Embryonic facial prominence (tissue), 1 donor: ENCODE measurements around the gene THEM4.
A peak's percentile ranks its signal among the peaks of the same experiment; 100 is the strongest.
"Not testable (repeated sequence)": the region's sequence is repeated elsewhere in the genome, so short reads cannot be mapped to it uniquely, and the experiment has no call there.

Source experiments
- DNase-seq: peaks from one replicate; pipeline ENCODE4 v3.0.0-alpha.2; 2016; ENCODE audit errors: extremely low spot score

THEM4 gene

DNA sequence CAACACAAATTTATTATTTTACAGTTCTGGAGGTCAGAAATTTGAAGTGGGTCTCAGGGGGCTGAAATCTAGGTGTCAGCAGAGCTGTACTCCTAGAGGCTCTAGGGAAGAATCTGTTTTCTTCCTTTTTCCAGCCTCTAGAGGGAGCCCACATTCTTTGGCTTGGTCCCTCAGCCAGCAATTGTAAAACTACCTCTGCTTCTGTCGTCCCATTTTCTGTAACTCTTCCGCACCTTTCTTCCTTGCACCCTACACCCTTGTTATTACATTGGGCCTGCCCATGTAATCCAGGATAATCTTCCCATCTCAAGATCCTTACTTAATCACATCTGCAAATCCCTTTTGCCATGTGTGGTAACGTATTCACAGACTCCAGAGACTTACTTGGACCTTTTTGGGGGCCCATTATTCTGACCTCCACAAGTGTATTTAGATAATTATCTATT is 24.8 kb upstream of the THEM4 start:
- peak; percentile 39 for DNase-seq

DNA sequence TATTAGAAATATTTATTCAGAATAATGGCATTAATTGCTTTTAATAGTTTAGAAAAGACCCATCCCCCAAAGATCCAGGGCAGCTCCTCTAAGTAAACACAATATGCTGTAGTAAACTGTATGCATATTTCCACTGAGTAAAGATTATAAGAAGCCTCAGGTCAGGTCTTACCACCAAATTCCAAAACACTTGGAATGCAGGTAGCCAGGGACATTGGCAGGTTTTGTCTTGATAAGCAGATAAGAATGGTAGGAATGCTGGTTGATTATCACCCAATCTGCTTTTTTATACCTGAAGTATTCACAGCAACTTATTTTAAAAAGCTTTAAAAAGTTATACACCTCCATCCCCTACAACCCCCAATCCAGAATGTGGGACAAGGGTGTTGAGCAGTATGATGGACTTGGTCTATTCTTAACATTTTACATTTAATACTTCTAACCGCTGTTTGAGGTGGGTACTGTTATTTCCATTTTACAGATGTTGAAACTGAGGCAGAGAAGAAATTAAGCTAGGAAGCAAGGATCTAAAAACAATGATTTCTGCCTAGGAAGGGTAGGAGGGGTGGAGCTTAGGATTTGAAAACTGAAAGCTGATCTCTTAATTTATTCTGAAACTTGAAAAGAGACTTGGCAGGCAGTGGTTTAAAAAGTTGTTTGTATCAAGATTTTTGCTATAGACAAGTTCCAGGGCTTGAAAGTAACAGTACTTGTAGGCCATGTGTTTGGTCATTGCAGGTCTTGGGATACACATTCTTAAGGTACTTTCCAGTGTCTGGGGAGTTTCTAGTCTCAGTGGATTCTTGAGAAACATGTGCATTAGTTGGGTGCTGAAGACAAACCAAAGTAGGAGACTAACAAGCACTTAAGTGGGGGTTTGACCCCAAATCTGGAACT is 15.6 kb upstream of the THEM4 start:
- no peak for DNase-seq

DNA sequence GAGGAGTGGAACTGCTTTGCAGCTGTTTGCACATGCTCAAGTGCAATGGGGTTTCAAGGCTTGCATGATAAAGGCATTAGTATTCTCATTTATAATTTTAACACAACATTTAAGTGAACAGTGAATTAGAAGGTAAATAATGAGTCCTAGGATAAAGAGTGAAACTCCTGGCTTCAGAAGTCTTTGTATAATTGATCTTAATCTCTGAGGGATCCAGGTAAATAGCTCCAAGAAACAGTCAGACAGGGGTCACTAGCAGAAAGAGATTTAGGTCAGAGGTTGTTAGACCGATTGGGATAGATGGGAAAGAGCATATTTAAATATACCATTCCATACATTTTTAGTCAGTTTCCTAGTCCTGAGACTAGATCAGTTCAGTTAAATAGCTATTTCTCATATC is 14.1 kb upstream of the THEM4 start:
- no peak for DNase-seq

DNA sequence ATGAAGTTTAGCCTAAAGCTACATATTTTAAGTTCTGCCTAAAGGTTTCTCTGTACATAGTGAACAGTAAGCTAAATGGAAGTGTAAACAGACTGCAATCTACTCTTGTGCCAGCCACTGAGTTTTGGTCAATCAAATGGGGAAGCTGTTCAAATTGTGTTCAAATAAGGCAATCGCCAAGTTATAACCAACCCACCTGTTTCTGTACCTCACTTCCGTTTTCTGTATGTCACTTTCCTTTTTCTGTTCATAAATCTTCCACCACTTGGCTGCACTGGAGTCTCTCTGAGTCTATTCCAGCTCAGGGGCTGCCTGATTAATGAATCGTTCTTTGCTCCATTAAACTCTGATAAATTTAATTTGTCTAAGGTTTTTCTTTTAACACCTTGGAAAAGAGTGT is 10.8 kb upstream of the THEM4 start:
- DNase-seq: no peak

DNA sequence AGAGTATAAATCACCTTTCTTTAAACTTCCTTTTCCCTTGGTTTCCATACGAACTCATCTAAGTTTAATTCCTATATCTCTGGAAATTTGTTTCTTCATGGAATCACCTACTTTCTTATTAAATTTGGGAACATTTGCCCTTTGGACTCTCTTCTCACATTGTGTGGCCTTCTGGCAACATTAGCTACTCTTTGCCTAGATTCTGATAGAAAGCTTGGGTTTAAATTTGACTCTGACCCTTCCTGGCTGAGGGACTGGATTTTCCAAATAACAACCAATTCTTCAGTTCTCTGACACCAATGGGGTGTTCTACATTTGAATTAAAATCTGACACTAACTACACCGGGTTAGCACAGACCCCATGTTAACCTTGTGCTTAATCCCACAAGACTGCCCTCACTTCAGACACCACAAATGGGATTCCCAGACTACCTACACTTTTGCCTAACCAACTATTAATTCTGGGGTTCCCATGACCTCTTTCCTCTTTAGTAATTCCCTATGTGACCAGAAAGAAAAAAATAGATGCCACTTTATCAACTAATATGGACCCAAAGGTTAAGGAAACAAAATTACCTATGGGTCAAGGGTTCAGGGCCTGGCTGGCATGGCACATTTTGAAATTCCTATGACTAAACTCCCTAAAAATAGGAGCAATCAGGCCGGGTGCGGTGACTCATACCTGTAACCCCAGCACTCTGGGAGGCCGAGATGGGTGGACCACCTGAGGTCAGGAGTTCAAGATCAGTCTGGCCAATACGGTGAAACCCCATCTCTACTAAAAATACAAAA is 9.7 kb upstream of the THEM4 start:
- DNase-seq: no peak

DNA sequence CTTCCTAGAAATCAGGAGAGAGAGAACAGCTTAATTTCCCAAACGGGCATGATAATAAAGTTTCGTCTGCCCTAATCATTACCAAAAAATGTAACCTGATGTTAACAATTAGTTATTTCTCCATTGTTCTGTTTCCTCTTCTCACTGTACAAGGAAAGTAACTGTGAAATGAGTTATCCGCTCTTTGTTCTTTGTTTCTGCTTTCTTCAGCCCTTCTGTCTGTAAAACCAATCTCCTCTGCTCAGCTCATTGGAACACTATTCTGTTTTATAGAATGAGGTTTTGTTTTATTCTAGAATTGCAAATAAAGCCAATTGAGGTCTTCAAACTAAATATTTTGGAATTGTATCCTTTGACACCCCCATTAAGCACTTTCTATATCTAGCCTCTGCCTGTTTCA is 8.8 kb upstream of the THEM4 start:
- DNase-seq: no peak

DNA sequence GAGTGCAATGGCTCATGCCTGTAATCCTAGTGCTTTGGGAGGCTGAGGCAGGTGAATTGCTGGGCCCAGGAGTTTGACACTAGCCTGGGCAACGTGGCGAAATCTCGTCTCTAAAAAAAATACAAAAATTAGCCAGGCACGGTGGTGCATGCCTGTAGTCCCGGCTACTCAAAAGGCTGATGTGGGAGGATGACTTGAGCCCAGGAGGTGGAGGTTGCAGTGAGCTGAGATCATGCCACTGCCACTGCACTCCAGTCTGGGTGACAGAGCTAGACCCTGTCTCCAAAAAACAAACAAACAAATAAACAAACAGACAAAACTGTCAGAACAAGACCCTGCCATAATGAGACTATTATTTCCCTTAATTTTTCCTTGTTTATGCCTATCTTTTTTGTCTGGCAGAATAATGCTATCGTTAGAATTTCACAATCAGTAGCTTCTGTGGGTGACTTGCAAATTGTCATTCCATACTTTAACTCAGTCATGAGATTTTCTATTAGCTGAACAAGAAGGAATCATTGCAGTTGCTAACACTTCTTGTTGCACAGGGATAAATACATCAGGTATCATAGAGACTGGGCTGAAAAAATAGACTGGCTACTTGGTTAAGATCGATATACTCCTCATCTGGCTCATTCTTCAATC is 7.5 kb upstream of the THEM4 start:
- DNase-seq: no peak

DNA sequence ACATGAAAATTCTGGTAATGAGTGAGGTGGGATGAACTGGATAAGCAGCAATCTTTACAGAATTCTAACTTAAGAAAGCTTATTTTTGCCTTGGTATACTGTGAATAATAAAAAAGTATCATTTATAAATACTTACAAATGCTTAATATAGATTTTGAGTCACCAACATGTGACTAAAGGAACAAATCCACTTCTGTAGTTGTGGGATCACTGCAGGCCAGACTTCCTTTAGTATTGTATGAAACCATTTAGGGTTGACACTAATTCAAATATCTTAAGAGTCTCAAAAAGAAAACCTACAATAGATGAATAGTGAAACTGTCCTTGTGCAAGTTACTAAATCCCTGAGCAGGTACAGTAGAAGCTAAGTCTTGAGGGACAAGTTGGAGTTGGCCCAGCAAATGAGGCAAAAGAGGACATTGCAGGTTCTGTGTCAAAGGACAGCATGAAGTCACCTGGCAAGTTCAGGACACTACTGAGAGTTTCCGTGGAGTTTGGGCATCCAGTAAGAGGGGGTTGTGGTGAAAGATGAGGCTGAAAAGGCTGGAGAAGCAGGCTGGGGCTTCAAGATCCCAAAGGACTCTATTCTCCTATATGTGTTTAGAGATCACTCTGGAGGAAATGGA is 5.9 kb upstream of the THEM4 start:
- no peak for DNase-seq

DNA sequence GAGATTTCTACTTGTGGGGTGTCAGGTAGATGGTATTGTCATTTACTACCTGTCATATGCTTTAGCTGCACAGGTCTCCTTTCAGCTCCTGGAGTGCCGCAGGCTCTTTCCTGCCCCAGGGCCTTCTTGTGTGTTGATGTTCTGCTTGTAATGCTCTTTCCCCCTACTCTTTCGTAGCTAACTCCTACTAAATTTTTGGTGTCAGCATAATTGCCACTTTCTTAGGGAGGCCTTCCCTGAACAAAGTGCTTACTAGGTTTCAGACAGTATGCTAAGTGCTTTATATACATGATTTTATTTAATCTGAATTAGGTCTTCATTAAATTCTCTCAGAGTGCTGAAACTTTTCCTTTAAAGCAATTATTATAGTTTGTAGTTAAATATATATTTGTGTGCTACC is 4.8 kb upstream of the THEM4 start:
- no peak for DNase-seq

DNA sequence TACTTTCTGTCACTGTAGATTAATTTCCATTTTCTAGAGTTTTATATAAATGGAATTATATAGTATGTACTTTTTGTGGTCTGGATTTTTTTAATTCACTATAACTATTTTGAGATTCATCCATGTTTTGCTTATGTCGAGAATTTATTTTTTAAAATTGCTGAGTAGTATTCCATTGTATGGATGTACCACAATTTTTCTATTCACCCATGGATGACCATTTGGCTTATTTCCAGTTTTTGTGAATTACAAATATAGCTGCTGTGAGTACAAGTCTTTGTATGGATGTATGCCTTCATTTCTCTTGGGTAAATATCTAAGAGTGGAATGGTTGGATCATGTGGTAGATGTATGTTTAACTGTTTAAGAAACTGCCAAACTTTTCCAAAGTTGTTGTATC is 3.7 kb upstream of the THEM4 start:
- no peak for DNase-seq

DNA sequence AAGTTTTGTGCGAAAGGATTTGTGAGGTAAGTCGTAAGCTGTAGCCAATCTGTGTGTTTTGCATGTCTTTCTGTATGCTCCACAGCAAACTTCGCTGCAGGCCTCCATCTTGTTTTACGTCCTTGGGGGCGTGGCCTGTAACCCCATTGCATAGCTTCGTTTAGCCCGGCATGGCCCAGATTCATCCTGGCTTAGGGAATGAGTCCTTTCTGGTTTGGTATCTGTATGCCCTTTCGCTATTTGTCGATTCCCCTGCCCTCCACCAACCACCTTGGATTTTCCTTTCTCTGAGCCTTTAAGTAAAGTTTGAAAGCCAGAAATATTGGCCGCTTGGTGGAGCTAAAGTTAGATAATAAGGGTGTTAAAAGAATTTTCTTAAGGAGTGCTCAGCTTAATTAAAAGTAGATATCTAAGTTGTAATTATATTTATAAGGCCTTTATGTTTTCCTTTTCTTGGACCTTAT is 1.1 kb downstream of the THEM4 start:
- no peak for DNase-seq

DNA sequence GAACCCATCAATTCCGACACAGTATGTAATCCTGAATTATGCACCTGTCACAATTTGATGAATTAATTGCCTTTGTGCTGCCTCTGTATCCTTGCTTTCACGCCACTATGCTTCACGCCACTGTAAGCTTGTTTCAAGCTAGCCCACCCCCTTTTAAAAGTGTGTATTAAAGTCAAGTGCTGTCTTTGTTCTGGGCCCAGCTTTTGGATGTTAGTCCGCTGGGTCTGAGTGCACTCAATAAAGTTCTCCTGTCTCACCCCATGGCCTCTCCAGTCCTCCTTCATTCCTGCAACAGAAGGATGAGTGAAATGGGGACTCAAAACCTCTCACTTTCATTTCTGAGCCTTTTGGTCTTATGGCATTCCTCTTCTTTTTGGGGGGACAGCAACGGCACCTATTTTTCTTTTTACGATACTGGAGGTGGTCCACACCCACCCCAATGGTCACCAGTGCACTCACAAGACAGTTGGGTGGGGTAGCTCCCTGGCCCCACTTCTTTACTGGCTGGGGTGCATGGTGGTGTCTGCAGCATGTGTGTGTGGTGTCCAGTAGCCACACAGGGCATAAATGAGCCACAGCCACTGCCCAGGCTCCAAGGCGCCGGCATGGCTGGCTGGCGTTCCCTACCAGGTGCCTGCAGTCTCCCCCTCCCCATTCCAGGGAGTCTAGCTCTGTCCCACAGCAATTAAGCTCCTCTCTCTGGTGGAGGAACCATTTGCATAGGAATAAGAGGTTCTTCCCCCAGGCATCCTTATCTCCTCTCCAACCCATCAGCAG is 1.8 kb downstream of the THEM4 start:
- no peak for DNase-seq

DNA sequence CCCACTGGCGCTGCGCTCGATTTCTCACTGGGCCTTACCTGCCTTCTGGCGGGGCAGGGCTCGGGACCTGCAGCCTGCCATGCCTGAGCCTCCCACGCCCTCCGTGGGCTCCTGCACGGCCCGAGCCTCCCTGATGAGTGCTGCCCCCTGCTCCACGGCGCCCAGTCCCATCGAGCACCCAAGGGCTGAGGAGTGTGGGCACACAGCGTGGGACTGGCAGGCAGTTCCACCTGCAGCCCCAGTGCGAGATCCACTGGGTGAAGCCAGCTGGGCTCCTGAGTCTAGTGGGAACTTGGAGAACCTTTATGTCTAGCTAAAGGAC is 3.0 kb downstream of the THEM4 start:
- not testable (repeated sequence) for DNase-seq

DNA sequence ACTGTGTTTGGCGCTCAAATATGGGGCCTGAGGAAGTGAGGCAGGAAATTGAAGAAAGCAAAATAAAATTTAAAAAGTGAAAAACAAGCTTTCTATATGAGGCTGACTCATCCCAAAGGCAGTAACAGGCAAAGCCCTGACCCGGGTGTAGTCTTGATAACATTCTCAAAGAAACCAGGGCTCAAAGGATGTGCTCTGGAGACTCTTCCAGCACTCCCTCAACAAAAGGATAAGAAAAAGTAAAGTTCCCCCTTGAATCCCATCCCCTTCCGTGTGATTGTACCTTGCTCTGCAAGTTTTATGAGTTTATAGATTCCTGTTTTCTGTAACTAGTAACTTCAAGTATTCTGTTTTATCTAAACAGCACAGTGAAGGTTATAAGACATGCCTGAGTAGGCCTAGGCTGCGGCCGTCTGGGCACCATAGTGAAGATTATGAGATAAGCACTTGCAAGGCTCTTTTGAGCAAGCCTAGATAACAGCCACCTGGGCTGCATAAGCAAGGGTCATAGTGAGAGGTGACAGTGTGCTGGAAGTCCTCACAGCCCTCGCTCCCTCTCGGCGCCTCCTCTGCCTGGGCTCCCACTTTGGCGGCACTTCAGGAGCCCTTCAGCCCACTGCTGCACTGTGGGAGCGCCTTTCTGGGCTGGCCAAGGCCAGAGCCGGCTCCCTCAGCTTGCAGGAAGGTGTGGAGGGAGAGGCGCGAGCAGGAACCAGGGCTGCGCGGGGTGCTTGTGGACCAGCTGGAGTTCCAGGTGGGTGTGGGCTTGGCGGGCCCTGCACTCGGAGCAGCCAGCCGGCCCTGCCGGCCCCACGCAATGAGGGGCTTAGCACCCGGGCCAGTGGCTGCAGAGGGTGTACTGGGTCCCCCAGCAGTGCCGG is 3.6 kb downstream of the THEM4 start:
- DNase-seq: not testable (repeated sequence)

DNA sequence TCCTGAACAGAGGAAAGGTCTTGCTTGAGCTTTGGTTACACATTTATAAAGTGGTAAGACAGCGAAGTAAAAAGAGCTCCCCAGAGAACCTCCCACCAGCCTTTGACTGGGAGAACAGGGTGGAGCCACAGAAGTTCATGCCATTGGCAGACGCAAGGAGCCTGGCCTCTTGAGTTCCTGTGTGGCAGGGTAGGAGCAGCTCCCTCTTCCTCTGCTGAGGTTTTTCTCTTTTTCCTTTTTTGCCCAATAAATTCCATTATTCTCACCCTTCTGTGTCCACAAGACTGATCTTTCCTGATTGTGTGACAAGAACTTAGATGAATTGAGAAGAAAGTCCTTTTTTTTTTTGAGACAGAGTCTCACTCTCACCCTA is 4.3 kb downstream of the THEM4 start:
- DNase-seq: no peak

DNA sequence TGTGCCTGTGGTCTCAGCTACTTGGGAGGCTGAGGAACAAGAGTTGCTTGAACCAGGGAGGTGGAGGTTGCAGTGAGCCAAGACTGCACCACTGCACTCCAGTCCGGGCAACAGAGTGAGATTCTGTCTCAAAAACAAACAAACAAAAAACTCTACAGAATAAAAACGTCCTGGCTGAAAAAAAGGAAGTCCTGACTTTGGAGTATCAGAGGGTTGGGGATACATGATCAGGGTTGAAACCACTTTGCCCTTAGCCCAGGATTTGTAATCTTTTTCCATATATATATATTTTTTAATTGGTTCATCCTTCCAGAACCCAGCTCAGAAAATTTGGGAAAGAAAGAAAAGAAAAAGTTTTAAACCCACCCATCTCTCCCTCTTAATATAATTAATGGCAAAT is 6.5 kb downstream of the THEM4 start:
- DNase-seq: no peak

DNA sequence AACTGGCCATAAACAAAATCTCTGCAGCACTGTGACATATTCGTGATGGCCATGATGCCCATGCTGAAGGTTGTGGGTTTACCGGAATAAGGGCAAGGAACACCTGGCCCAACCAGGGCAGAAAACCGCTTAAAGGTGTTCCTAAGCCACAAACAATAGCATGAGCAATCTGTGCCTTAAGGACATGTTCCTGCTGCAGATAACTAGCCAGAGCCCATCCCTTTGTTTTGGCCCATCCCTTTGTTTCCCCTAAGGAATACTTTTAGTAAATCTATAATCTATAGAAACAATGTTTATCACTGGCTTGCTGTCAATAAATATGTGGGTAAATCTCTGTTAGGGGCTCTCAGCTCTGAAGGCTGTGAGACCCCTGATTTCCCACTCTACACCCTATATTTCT is 8.5 kb downstream of the THEM4 start:
- not testable (repeated sequence) for DNase-seq

DNA sequence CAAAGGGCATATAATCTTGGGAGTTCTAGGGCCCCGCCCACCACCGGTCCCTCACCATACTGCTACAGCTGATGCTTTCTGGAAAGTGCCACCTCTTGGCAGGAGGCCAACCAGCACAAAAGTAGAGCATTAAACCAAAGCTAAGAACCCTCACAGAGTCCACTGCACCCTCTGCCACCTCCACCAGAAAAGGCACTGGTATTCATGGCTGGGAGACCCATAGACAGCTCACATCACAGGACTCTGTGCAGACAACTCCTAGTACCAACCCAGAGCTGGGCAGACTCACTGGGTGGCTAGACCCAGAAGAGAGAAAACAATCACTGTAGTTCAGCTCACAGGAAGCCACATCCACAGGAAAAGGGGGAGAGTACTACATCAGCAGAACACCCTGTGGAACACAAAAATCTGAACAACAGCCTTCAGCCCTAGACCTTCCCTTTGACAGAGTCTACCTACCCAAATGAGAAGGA is 10.8 kb downstream of the THEM4 start:
- no peak for DNase-seq

DNA sequence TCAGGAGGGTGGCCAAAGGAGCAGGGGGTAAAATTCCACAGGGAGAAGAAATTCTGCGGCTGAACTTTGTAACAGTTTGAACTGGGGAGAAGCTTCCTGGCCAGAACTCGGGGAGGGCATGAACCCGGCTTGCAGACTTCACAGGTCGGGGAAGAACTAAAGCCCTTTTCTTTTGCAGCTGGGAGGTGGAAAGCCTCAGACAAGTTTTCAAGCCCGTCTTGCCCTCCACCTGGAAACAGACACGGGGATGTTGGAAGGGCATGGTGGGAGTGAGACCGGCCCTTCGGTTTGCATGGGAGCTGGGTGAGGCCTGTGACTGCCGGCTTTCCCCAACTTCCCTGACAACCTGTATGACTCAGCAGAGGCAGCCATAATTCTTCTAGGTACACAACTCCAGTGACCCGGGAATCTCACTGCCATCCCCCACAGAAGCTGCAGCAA is 11.3 kb downstream of the THEM4 start:
- DNase-seq: no peak
